DND-41 (cell line): ENCODE results near the gene PPP1R12A.

Experiments used
- CTCF ChIP-seq: IDR thresholded peaks from 2 replicates; pipeline ENCODE4 v1.5.1; 2012; ENCODE audit warnings: borderline replicate concordance, low read length, moderate library complexity, mild to moderate bottlenecking; ENCODE audit not compliant: poor library complexity, severe bottlenecking; ENCODE audit errors: extremely low read depth
- EZH2 ChIP-seq: IDR thresholded peaks from 3 replicates; pipeline ENCODE4 v1.6.1; 2012; ENCODE audit warnings: borderline replicate concordance, low read depth, mild to moderate bottlenecking, moderate library complexity, low read length, inconsistent platforms; ENCODE audit not compliant: severe bottlenecking

DNA sequence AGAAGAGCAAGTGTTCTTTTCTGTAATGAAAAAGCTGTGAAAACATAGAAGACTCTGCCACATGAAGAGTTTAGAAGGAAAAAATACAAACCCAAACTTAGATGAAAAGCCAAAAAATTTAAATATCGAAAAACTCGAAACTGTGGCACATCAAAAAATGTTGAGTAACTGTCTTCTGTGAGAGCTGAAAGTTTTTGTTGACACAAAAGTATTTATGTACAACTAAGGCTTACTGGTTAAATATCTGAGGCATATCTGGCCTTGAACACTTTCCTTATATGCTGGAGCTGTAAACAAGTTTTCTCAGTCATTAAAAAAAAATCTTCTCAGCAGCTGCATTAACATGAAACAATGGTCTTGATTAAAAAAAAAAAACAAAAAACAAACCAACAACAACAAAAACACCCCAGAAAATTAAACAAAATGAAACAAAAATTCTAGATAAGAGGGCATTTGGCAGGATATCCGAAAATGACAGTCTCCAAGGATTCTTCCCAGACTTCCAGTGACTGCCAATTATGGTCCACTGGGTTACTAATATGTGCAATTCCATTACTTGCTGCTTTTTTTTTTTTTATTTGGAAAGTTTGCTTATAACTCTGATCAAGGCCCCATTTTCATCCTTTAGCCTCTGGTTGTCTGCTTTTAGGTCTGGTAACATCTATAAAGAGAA, 159.4 kb downstream of the PPP1R12A start:
- TF ChIP-seq CTCF = no peak
- no peak for TF ChIP-seq EZH2
